ENCODE measurements around the gene SLC39A6.
"Not testable (repeated sequence)": the region's sequence is repeated elsewhere in the genome, so short reads cannot be mapped to it uniquely, and the experiment has no call there.

SLC39A6 gene, protein sequence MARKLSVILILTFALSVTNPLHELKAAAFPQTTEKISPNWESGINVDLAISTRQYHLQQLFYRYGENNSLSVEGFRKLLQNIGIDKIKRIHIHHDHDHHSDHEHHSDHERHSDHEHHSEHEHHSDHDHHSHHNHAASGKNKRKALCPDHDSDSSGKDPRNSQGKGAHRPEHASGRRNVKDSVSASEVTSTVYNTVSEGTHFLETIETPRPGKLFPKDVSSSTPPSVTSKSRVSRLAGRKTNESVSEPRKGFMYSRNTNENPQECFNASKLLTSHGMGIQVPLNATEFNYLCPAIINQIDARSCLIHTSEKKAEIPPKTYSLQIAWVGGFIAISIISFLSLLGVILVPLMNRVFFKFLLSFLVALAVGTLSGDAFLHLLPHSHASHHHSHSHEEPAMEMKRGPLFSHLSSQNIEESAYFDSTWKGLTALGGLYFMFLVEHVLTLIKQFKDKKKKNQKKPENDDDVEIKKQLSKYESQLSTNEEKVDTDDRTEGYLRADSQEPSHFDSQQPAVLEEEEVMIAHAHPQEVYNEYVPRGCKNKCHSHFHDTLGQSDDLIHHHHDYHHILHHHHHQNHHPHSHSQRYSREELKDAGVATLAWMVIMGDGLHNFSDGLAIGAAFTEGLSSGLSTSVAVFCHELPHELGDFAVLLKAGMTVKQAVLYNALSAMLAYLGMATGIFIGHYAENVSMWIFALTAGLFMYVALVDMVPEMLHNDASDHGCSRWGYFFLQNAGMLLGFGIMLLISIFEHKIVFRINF

DNA sequence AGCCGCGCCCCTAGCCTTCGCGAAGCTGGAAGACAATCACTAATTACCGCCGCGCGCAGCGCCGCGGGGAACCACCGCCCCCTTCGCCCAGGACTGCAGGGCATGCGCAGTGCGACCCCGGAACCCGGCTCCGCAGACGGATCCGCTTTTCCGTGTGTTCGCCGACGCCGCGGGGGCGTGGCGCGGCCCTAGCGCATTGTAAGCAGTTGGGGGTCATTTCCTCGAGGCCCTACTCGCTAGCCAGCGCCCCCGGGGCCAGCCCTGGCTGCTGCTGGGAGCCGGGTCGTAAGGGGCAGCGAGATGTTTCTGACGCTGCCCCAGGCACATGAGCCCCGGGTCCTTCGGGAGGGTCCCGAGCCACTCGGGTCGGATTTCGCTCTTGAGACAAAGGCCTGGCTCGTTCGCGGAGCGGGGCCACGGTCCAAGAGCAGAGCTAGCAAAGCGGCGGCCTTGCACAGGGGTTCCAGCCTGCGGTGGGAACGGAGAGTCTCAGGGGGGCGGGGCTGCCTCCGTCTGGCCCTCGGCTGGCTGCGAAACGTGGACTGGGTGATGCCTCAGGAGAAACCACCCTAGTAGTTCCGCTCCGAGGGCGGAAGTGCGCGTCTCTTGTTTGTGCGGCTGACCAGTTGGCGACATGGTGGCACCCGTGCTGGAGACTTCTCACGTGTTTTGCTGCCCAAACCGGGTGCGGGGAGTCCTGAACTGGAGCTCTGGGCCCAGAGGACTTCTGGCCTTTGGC is at the start of gene SLC39A6, which contains the start of gene ELP2:
TSS of gene SLC39A6 (minus strand) at position 41 of the 739 bp plus-strand sequence. CDS start 2,333 bp downstream, outside the sequence.
TSS of gene ELP2 (plus strand) at position 600 of the 739 bp plus-strand sequence. CDS start at position 635, 35 bp downstream.
- DNase-seq (ENCODE audit: low read depth in 2 of 2), result peak; percentile 89 to 92

DNA sequence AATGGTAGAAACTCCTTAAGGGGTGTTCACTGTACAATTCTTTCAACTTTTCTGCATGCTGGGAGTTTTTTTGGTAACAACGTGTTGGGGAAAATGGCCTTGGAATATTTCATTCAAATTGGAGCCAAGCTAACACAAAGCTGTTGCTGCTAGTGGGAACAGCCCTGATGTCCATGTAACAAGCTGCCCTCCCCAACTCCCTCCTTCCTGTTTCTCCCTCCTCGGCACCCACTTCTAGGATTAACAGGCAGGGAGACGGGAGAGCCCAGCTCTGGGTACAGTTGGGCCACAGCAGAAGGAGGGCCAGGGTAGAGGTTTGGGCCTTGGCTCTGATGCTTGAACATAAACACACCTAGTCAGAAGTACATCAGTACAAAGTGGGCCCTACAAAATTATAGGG is 48.8 kb upstream of the SLC39A6 start:
- no peak for DNase-seq (ENCODE audit: low read depth in 2 of 2)

DNA sequence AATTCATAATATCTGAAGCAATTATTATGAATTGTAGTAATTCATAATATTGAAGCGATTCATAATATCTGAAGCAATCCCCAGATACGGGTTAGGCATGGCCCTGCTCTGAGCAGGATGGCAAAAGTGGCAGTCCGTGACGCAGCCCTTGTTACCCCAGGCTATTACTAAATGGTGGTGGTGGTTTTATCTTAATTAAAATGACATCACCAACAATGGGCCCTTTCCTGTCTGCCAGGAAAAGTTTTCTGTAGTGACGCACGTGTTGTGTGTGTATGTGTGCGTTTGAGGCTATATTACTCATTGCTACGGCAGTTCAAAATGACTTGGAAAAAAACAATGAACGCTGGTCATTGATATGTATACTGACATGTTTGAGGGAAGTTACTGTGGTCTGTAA is 47.6 kb upstream of the SLC39A6 start:
- DNase-seq (ENCODE audit: low read depth in 2 of 2), result no peak

DNA sequence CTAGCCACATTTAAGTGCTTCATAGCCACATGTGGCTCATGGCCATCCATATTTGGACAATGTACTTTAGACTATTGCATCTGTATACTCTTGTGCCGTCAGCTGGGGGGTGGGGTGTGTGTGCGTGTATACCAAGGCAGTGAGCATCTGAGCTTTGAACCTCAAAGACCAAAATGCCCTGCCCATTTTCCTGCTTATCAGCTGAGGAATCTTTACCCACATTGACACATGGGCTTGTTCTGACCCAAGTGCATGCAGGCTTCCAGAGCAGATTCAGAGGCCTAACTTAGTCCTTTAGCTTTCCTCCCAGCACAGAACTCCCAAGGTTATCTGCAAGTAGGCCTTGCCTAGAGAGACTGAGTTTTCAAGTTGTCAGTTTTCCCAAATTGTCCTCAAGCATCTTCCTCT is 47.0 kb upstream of the SLC39A6 start:
- DNase-seq (ENCODE audit: low read depth in 2 of 2), result no peak

DNA sequence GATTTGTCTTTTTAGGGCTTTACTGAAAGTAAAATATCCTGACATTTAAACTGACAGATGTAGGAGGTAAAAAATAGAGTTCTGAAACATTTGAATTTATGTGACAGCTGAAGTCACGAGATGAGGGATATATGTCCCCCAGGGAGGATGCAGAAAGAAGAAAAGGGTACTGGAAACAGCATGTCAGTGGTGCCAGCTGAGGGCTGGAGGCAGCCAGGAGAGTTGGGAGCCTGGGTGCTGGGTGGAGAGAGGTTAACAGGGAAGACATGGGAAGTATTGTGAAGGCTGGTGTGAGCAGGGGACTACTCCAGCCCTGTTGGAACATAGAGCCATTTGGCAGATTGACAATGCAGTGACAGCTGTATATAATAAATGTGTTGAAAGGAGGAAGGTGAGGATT is 46.3 kb upstream of the SLC39A6 start:
- DNase-seq (ENCODE audit: low read depth in 2 of 2), result no peak

DNA sequence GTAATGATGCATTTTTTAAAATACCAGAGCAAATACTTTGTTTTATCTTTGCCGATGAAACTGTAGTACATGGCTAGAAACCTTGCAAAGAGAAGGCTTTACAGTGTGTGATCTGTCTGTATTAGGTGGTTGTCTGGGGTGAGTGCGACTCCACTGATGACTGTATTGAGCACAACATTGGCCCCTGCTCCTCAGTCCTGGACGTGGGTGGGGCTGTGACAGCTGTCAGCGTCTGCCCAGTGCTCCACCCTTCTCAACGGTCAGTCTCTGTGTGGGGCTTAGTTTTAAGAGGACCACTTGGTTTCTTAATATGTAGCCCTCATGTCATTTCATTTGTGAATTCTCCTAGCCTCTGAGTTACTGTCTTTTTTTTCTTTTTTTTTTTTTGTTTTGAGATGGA is 40.8 kb upstream of the SLC39A6 start:
- DNase-seq (ENCODE audit: low read depth in 2 of 2), result no peak

DNA sequence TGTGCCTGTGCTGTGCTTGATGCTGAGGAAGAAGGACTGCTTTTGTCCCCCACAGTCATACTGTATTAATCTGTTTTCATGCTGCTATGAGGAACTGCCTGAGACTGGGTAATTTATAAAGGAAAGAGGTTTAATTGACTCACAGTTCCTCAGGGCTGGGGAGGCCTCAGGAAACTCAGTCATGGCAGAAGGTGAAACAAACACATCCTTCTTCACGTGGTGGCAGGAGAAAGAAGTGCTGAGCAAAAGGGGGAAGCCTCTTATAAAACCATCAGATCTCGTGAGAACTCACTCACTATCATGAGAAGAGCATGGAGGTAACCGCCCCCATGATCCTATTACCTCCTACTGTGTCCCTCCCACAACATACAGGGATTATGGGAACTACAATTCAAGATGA is 39.2 kb upstream of the SLC39A6 start:
- not testable (repeated sequence) for DNase-seq (ENCODE audit: low read depth in 2 of 2)

DNA sequence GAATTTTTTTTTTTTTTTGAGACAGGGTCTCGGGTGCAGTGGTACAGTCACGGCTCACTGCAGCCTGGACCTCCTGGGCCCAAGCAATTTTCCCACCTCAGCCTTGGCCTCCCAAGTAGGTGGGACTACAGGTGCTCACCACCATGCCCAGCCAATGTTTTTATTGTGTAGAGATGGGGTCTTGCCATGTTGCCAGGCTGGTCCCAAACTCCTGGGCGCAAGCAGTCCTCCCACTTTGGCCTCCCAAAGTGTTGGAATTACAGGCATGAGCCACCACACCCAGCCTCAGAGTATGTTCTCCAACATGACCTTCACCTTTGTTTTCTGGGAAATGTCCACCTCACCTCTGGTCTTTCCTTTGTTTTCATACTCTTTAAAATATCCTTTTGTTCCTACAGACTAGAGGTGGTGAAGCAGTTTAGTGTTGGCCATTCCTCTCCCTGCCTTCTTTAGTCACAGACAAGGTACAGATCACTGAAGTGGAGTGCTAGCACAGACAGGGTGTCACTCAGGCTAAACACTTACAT is 38.6 kb upstream of the SLC39A6 start:
- DNase-seq (ENCODE audit: low read depth in 2 of 2), result no peak

DNA sequence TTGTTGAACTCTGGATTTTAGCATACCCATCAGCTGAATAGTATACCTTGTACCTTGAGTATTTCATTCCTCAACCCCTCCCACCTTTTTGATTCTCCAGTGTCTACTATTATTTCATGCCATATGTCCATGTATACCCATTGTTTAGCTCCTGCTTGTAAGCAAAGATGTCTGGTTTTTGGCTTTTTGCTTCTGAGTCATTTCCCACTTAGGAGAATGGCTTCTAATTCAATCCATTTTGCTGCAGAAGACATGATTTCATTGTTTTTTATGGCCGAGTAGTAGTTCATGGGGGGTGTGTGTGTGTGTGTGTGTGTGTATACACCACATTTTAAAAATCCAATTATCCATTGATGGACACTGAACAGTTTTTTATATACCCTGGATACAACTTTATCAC is 33.8 kb upstream of the SLC39A6 start:
- DNase-seq (ENCODE audit: low read depth in 2 of 2), result no peak

DNA sequence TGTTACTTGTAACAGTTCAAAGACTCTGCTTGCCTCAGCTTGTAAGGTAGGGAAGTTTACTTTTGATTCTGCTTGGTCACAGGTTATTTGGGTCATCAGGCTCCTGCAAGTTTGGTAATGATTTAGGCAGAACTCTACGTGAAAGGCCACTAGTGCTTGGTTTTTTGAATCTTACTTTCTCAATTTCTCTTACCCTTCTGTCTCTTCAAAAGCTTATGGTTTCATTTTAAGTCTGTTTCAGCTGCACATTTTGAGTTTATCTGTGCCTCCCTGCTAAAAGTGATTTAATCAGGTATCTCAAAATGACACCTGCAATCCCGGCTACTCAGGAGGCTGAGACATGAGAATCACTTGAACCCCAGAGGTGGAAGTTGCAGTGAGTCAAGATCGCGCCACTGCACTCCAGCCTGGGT is 31.8 kb upstream of the SLC39A6 start:
- DNase-seq (ENCODE audit: low read depth in 2 of 2), result no peak

DNA sequence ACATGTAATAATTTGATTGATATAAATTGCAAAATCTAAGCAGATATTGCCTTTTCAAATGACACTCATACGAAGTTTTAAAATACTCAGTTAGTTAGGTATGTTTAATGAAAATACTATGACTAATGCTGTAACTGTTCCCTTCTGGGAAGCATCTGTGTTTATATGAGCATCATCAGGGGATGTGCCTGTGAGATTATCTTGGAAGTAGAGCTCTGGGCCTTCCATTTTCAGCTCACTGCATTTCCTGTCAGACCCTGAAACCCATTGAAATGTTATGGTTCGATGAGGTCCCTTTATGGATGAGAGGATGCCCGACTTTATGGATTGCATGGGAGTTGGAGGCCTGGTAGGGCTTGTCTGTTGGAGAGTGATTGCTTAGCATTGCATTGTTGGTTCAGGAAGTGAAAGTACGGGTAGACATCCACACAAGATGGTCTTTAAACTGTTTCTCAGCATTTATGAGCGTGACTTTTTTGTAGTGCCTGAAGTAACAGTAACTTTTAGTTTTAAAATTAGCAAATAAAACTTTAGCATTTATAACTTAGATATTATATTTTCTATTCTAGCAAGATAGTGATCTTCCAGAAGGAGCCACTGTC is 29.2 kb upstream of the SLC39A6 start:
- no peak for DNase-seq (ENCODE audit: low read depth in 2 of 2)

DNA sequence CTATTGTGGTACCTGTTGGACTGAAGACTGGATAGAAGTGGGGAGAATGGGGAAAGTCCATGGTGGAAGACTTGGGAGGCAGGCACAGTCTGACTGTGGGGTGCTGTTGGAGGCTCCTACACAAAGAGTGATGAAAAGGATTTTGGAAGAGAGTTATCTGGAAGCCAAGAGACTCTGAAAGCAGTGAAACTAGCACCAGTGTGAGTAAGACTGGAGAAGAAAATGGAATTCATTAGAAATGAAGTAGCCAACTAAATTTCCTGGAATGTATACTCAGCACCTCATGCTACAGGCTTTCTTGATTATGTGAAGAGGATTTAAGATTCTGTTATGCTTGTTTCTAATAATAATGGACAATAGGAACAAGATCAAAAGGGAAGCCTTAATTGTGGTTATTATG is 28.3 kb upstream of the SLC39A6 start:
- DNase-seq (ENCODE audit: low read depth in 2 of 2), result no peak

DNA sequence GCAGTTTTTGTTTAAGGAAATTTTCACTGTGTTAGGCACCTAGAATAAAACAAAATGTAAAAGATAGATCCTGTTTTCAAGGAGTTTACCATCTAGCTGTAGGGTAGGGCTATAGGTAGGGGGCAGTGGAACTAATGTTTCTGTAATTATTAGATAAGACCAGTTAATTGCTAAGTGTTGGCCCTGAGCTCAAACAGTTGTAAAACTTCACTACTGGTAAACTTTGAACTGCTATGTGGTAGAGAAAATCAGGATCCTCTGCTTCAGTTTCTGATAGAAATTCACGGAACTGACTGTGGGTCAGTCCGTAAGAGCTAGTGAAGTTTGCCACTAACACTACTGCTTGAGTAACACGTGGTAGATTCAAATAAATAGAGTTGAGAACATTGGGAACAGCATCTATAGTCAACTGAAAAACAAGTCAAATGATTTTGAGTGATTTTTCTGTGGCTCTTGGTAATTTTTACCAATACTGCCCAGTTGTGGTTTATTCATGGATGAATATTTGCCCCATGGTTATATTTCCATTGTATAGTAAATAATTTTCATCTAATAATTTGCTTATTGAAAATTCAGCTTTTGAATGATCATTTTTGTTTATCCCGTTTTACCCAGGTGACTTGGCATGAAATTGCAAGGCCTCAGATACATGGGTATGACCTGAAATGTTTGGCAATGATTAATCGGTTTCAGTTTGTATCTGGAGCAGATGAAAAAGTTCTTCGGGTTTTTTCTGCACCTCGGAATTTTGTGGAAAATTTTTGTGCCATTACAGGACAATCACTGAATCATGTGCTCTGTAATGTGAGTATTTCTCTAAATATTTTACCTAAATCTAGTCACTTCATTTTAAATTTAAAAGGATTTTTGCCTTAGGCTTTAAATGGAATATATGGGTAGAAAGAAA is 27.0 kb upstream of the SLC39A6 start:
- no peak for DNase-seq (ENCODE audit: low read depth in 2 of 2)

DNA sequence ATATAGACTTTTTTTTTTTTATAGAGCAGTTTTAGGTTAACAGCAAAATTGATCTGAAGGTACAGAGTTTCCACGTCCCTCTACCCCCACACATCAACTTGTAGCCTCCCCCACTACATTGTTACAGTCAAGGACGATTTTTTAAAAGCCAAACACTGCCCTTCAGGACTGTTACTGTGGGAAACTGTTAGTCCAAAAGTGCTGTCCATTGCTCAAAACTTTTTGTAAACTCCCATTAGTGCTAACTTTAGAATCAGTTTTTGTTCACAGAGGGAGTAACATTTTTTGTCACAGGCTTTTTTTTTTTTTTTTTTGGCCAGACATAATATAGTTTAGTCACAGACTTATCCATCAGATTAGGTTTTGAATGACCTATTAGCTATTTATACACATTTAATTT is 24.6 kb upstream of the SLC39A6 start:
- DNase-seq (ENCODE audit: low read depth in 2 of 2), result no peak

DNA sequence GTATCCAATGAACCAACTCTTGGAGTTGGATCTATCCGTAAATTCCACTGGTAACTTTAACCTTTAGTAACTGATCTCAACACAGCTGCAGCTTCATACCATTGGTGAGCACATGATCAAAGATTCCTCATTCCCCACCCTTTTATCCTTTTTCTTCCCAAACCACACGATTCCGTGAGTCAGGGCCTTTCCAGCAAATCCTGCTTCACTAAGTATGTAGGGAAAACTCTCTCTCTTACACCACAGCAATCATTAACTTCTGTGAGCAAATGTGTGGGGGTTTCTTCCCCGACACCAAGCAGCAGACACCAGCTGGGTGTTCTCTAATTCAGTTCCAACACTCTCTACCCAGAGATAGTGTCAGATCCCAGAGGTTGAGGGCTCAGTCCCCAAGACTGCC is 24.1 kb upstream of the SLC39A6 start:
- DNase-seq (ENCODE audit: low read depth in 2 of 2), result no peak

DNA sequence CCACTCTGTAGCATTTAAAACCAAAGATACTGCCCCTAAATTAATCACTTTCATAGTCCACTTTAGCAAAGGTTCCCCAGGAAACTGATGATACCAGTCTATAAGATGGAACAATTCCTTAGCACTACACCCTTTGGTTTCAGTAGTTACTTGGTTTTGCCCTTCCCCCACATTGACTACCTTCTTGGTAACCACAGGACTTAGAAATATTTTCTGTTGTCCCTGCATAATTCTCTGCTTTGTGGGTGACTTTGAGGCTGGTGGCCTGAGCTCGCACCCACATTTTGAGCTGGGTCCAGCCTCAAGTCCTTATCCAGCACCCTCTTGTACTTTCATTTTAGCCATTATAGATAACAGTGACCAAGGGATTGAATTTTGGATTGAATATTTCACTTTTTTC is 23.6 kb upstream of the SLC39A6 start:
- no peak for DNase-seq (ENCODE audit: low read depth in 2 of 2)

DNA sequence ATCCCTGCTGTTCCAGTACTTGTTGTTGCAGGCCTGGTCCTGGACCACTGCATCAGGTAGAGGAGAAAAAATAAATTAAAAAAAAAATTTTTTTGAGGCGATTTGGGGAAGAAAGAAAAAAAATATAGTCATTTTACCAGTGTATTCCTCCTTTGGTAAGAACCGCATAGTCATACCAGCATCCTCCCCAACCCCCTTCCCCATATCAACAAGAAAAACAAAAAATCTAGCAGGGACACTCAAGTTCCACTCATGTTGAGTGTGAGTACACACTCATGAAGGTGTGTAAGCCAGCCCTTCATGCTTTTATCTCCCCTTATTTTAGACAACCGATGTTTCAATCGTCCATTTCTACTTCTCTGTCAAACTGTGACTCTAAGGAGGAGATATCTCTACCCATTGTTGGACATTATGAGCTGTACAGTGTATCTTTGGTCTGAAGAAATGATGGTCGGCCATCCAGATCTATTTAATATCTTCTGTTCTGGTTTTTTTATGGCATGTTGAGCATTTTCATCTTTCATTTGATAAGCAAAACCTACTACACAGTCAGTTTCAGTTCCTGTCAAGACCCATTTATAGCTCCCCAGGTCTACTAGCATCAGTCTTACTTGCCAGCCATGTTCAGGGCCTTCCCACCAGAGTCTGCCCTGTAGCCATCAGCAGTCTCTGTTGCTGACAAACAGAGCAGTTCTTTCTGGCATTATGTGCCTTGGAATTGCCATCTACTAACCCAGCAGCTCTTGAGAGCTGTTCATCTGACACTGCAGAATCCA is 20.6 kb upstream of the SLC39A6 start:
- no peak for DNase-seq (ENCODE audit: low read depth in 2 of 2)

DNA sequence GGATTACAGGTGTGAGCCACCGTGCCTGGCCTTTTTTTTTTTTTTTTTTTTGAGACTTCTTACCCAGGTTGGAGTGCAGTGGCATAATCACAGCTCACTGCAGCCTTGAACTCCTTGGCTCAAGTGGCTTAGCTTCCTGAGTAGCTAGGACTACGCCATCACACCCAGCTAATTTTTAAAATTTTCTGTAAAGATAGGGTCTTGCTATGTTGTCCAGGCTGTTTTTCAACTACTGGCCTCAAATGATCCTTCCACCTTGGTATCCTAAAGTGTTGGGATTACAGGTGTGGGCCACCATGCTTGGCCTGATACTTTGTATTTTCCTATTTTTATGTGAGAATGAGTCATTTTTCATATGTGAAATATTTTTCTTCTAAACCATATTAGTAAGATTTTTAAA is 14.3 kb upstream of the SLC39A6 start:
- DNase-seq (ENCODE audit: low read depth in 2 of 2), result no peak

DNA sequence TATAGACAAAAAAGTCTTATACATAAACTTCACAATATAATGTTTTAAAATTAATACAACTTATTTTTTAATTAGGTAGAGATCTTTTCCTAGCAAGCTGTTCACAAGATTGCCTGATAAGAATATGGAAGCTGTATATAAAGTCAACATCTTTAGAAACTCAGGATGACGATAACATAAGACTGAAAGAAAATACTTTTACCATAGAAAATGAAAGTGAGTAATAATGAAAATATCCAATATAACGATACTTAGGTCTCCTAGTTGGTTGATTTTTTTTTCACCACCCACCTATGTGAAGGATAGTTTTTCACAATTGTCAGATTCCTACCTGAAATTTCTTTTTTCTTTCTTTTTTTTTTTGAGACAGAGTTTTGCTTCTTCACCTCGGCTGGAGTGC is 13.6 kb upstream of the SLC39A6 start:
- DNase-seq (ENCODE audit: low read depth in 2 of 2), result no peak

DNA sequence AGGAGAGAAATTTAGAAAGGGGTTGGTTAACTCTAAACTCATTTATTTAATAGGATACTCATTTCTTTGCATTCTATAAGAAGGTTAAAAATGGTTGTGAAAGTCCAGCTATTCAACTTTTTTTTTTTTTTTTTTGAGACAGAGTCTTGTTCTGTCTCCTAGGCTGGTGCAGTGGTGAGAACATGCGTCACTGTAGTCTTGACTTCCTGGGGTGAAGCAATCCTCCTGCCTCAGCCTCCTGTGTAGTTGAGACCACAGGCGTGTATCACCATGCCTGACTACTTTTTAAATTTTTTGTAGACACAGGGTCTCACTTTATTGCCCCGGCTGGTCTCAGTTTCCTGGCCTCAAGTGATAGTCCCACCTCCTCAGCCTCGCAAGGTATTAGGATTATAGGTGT is 12.4 kb upstream of the SLC39A6 start:
- DNase-seq (ENCODE audit: low read depth in 2 of 2), result no peak
